GM19043 (cell line): ENCODE measurements around the gene SRRM2.

ENCODE experiments used
- ATAC-seq: cut with Tn5 transposase; IDR thresholded peaks from one replicate; pipeline ENCODE4 v1.9.1; 2021; ENCODE audit warnings: low read depth; ENCODE audit not compliant: unreplicated experiment

The SRRM2 gene

DNA sequence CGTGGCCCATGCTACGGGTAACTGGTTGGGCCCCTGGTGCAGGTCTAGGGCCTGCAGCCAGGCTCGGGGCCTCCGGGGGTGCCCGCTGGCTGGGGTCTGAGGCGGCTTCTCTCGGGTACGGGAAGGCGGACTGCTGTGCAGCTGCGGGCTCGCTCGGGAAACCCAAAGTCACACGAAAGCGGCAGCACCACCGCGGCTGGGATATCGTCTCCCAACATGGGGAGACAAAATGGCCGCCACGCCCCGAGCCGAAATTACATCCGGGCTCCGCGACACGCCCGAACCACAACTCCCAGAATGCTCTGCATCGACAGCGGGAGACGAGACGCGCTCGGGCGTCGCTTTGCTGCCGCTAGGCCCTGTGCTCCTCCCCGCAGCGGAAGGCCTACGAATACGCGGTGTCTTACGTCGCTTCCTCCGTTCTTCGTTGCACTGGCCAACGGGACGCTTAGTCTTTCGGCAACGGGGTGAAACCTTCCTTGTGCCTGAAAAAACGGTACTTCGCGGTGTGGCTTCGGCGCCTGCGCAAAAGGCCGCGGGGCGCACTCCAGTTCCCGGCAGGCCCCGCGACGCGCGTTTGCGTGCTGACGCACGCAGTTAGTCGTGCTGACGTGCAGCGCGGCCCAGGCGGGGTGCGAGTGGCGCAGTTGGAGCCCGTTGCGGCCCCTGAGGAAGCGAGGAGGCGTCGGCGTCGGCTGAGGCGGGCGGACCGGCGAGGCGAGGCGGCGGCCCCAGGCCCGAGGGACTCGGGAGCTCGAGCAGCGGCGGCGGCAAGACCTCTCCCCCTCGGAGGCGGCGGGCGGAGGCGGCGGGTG, at the start of gene SRRM2:
Gene SRRM2 (plus strand): TSS at position 604 of the 815 bp plus-strand sequence. CDS start 3,727 bp downstream, outside the sequence.
- peak; percentile 80 for ATAC-seq

DNA sequence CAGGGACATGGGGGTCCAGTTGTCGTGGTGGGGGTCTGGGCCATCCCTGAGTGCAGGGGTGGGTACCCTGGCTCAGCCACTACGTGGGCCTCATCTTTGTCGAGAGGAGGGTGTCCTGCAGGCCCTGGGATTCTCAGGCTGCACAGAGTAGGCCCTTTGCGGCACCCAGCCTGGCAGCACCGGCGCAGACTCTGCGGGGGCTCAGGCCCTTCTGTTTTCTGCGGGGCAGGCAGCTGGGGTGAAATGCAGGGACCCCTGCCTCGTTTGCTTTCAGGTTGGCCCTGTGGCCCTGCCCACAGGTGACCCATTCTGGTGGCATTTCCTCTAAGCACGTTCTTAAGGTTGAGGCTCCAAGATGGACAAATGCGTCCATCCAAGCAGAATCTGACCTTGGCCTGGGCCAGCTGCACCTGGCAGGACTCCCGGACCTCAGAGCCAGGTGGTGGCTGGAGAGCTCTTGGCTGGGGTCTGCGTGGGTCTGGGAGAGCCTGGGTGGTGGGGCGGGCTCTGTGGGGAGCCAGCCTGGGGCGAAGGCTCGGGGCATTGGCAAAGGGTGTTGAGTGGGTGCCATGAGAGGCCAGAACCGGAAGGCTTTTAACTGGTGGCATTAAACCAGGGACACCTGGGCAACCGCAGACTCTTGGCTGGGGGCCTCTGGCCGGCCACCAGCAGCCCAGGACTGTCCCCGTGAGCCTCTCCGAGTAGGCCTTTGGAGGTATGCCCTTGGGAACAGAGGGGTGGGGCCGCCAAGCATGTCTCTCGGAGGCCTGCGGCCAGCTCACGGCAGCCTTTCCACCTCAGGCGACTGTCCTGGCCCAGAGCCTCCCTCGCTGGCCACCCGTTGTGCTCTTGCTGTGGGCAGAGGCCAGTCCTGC, 49.3 kb upstream of the SRRM2 start:
- no peak for ATAC-seq

DNA sequence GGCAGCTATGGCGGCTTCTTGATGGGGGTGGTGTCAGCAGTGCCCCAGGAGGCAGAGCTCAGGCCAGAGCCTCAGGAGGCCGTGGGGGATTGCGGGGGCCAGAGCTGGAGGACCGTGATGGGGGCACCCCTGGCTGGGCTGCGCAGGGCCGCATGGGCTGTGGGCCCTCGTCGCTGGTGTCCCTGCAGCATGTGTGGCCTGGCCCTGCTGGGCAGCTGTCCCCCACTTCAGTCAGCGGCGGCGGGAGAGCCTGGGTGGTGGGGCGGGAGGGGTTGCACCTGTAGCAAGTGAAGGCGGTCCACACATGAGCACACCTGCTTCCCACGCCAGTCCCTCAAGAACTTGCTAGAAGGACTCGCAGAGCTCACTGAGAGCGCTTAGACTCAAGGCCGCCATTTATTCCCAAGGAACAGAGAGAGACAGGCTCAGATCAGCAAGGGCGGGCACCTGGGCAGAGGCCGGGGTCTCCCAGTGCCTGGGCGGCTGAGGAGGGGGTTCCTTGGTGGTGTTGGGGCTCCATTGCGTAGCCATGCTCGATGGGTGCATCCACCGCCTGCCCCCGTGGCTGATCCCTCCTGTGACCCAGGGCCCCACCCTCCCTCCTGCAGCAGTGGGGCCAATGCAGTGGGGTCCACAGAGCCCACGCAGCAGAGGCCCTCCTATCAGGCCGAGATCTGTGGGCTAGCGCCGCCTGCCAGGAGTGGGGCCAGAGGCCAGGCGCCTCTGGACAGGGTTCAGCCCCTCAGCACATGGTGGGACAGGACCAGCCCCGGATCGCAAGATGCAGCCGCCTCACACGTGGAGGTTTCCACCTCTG, 48.1 kb upstream of the SRRM2 start:
- ATAC-seq = no peak

DNA sequence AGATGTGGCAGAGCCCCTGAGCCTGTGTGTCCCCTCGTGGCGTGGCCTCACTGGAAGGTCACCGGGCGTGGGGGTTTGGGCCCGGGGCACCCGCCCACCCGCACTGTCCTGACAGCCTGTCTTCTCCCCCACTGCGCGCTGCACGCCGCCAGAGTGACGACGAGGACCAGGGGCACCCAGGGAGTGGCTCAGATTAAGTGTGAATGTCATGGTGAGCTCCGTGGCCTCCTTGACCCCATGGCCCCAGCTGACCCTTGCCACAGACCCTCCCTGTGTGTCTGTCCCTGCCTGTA, 47.5 kb upstream of the SRRM2 start:
- no peak for ATAC-seq

DNA sequence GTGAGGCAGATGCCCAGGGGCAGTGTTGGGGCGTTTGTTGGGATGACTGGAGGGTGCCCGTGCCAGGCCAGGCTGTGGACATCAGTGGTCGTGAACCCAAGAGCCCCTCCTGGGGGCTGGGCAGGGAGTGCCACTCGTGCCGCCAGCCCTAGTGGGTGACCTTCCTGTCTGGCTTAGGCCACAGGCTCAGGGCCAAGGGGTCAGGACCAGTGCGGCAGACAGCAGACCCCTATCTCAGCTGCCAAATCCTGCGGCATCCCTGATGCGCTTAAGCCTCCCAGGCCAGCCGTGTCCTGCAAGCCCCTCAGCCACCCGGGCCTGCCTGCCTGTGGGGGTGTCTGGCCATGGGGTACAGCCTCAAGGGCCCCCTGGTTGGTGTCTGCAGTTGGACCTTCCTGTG, 47.1 kb upstream of the SRRM2 start:
- ATAC-seq = no peak

DNA sequence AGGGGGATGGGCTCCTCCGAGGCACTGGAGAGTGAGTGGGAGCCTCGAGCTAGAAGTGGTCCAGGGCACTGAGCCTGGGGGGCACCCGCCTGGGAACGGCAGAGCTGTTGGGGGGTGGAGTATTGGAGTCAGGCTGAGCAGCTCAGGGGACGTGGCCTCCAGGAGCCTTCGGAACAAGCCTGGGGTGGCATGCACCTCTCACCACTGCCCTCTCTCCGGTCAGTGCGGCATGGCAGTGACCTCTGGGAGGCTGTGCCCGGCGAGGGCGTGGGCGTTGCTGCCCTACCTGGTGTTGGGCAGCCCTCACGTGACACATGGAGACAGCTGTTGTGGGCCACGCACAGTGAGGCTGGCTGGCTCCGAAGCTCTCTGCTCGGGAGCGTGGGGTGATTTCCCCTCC, 46.4 kb upstream of the SRRM2 start:
- no peak for ATAC-seq

DNA sequence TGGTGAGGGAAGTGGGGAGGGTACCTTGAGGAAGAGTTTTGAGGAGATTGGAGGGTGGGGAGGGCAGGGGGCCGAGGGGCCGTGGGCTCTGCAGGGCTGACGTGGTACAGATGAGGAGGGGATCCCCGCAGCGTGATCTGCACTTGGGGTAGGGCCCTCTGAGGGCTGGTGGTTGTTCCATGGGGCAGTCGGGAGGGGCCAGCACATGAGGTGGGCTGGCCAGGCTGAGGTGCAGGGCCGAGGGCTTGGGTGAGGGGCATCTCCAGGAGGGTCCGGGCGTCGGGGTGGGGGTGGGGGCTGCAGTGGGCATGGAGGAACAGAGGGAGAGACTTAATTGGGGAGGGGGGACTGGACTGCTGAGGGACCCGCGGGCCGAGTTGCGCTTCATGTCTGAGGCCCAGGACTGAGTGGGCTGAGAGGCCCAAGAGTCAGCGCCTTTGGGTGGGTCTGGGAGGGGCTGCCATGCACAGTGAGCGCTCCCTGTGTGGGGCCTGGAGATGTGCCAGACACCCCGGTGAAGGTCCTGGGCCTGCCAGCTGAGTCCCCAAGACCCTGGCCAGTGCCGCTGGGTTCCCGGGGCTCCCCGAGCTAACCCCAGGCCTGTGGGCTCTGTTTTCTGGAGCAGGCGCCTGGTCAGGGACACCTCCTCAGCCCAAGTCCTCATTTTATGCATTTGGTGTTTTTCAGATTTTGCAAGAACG, 45.7 kb upstream of the SRRM2 start:
- ATAC-seq = no peak

DNA sequence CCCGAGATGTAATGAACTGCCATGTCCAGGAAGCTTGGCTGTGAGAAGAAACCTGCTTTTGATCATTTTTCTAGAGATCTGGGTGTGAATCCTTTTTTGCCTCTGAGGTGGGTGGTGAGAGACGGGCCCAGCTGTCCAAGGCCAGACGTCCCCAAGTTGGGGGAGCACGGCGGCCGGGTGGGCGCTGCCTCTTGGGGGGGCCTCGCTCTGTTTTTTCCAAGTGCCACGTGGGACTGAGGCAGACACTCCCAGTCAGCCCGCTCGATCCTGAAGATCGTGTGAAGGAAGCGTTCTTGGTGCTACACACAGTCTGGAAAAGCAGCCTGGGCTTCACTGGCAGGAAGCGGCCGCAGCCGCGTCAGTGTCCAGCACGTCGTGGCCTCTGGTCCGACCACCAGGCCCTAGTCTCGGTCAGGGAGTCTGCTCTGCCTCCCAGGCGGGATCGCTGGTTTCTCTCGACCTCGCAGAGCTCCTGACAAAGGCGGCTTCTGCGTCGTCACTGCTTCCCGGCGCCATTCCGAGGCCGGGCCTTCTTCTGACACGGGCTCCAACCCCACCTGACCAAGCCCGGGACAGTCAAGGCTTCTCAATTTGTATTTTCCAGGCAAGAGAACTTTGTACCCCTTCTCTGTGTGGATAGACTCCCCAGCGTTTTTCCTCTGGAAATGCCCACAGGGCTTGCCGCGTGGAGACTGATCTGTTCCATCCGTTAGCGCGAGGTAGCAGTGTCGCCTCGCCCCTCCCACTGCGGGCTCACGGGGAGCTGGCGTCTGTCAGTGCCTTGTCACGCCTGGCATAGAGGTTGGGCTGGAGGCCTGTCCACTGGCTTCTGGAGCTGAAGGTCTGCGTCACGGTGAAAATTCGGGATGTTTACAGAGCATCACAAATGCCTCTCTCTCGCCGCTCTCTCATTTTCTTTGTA, 44.8 kb upstream of the SRRM2 start:
- no peak for ATAC-seq

DNA sequence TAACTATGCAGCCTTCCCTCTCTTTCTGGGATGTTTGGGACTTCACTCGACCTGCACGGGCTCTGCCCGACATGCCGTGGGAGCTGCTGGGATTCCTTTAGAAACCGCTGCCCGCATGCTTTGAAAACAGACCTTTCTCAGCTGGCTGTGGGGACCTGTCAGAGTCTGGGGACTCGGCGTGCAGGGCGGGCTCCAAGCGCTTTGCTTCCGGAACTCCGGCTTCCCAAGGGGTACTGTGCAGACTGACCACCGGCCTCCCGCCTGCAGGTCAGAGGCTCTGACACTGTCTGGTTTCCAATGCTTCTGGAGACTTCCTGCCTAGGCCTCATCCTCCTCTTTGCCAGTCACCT, 44.2 kb upstream of the SRRM2 start:
- no peak for ATAC-seq

DNA sequence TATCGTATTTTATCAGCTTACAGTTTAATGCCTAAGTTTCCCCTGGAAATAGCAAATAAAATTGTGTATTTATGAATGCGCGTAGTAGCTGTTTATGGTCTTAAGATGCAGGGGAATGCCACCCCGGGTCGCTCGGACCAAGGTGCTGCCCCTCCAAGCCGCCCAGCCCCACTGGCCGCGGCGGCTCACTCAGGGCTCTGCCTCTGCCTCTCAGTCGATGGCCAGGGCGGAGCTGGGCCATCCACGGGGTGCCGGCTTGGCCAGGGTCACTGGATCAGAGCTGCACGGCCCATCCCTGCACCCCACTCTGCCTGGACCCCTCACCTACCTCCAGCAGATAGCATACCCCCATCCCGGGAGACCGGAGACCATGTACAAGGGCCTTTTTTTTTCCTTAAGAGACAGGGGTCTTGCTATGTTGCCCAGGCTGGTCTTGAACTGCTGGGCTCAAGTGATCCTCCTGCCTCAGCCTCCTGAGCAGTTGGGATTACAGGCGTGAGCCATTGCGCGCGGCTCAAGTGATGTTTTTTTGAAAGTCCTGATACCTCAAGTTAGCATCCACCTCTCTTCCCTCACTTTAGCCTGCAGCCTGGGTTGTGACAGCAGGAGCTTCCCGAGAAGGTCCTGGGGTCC, 43.4 kb upstream of the SRRM2 start:
- ATAC-seq = no peak

DNA sequence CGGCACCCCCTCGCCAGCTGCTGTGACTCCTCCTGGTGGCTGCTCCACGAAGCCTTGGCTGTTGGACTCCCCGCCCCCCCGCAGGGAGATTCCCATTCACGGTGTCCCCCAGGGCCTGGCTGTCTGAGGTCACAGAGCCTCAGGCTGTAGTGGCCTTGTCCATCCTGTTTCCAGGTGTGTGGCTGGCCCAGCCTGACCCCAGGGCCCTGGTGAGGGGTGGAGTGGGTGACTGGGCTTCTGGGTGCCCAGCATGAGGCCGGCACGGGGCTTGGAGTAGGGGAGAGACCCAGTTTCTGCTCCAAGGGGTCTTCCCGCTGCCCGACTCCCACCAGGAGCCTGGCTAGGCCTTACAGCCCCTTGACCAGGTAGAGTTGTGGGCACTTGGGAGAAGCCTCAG, 42.9 kb upstream of the SRRM2 start:
- ATAC-seq = no peak

DNA sequence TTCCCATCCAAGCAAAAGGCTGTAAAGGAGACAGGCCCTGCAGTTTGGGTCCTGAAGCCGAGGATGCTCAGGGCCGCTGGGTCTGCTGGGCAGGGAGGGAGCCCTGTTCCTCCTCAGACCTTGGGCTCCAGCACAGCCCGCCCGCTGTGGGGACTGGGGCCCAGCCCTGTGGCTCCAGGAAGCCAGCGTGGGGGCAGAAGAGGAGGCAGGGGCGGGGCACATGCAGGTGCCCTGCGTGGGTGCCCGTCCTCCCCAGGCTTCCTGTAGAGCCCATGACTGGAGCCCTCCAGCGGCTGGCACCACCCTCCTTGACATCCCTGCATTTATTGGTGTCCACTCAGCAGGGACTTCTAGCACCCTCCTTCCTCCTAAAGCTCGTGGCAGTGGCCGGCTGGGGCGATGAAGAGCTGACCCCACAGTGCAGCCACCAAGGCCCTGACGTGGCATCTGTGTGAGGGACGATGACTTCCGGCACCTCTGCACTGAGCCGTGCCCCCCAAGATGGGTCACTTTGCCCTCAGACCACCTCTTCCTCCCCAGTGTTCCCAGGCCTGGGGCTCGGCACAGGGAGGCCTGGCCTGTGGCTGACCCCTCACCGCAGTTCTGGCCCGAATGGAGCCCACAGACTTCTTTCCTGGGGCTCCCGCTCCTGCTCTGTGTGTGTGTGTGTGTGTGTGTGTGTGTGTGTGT, 42.3 kb upstream of the SRRM2 start:
- no peak for ATAC-seq

DNA sequence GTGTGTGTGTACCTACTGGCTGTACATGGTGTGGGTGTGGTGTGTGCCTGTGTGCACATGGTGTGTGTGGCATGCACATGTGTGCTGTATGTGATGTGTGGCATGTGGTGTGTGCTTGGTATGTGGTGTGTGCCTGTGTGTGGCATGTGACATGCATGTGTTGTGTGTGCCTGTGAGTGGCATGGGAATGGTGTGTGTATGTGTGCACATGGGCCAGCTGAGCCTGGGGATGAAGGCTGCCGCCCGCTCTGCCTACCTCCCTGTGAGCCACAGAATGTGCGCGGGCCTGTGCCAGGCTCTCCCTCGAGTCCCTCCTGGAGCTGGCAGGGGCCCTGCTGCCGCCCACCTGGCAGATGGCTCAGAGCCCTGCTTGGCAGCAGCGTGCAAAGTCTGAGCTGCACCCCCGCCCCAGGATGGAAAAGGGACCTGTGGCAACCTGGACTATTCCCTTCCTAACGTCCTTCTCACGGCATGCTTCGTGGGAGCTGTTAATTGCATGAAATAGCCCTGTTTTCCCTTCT, 41.7 kb upstream of the SRRM2 start:
- ATAC-seq = no peak

DNA sequence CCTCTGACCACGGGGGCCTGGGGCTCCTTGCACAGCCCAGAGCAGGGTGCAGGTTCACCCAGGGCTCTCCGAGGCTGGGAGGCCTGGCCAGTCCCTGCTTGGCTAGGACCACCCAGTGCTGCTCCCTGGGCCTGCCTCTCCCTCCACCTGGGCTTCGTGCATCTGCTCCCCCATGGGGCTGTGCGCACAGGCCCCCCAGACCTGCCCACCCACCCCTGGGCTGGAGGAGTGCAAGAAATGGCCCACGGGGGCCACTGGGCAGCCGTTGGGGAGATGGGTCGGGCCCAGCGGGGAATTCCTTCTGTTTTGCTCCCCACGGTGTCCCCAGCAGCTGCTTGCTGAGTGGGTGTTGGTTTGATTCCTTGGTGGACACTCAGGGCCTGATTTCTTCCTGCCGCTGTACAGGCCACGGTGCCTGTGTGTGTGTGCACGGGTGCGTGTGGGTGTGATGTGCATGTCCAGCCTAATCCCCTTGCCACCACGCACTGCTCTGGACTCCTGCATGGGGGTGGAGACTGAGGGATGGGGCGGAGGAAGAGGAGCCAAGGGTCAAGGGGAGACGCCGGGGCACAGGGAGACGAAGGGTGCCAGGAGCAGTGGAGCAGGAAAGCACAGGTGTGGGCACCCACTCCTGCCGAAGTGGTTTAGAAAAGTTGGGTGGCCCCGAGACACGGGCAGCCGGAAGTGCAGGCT, 40.9 kb upstream of the SRRM2 start:
- no peak for ATAC-seq

DNA sequence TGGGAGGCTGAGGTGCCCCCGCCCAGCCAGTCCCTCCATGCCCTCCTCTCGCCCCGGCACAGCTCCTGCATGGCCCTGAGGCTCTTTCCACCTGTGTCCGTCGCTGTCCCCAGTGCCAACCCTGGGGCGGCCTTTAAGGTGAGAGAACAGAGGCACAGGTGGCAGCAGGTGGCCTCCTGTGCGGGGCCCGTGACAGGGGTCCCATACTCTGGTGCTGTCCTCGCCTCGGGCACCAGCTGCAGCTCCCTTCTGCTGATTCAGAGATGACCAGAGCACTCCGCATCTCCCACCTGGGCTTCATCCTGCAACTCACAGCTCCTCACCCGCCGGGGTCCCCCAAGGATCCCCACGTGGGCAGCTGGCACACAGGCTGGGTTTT, 40.4 kb upstream of the SRRM2 start:
- no peak for ATAC-seq

DNA sequence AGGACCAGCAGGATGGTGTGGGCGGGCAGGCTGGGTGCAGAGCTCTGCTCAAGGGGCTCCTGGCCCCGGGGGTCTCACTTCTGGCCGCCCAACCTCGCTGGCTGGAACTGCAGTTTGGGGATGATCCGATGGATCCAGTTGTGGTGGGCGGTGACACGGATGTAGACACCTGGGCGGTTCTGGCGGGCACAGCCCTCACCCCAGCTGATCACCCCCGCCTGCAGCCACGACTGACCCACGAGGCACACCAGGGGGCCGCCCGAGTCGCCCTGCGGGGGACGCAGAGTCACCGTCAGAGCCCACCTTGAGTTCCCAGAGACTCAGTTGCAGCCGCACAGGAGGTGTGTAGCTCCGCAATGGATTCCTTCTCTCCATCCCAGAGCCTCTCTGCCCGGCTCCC, 39.9 kb upstream of the SRRM2 start:
- ATAC-seq = no peak

DNA sequence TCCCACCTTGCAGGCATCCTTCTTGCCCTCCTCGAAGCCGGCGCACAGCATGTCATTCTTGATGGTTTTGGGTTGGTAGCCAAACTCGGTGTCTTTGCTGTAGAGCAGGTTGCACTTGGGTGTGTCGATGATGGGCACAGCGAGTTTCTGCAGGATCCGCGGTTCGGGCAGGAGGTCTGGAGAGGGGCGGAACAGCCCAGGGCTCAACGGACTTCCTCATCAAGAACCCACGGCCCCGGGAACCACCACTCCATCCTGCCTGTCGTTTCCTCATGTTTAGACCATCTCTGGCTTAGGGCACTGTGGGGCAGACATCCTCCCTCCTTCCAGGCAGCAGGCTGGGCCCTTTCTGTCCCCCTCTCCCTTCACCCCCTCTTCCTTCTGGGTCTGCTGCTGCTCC, 38.9 kb upstream of the SRRM2 start:
- ATAC-seq = no peak
